Peyer's patch (tissue), 4 donors: ENCODE data around the gene UPK1A. TPM values are rescaled to one million over a fixed set of nuclear protein-coding genes. Genes with fewer than 3 reads are reported as not detected.
"Not testable (repeated sequence)": the region's sequence is repeated elsewhere in the genome, so short reads cannot be mapped to it uniquely, and the experiment has no call there.

Experiments
- DNase-seq, 3 donors: peaks; one replicate each; pipeline ENCODE4 v3.0.0-alpha.2; 2017 to 2019
- H3K27ac ChIP-seq, 4 donors: fragments of 200-600 bp; sonication (generic); one replicate each; pipeline ENCODE4 v1.5.1; 2016 to 2019
- H3K27me3 ChIP-seq, 2 donors: fragments of 200-600 bp; sonication (generic); one replicate each; pipeline ENCODE4 v1.5.1; 2019
- H3K36me3 ChIP-seq, 3 donors: fragments of 200-600 bp; sonication (generic); one replicate each; pipeline ENCODE4 v1.5.1; 2016 to 2019
- H3K4me1 ChIP-seq, 4 donors: fragments of 200-600 bp; sonication (generic); one replicate each; pipeline ENCODE4 v1.5.1; 2016 to 2019
- H3K4me3 ChIP-seq, 4 donors: fragments of 200-600 bp; sonication (generic); 1 replicate in 3 of 4; 2 replicates in 1 of 4; pipeline ENCODE4 v1.5.1; 2016 to 2019; ENCODE audit warnings: mild to moderate bottlenecking in 1 of 4
- H3K9me3 ChIP-seq, 4 donors: fragments of 200-600 bp; sonication (generic); one replicate each; pipeline ENCODE4 v1.5.1; 2016 to 2019; ENCODE audit warnings: mild to moderate bottlenecking in 1 of 4
- POLR2A ChIP-seq, 2 donors: fragments of 450-650 bp; IDR thresholded peaks; one replicate each; pipeline ENCODE4 v1.5.1; 2017; ENCODE audit warnings: antibody characterized with exemption in 2 of 2, mild to moderate bottlenecking in 2 of 2, moderate library complexity in 2 of 2
- total RNA-seq, 4 donors: library from RNA; depleted of rRNA; stranded (reverse); fragments of >200 nt; gene quantifications; one replicate each; pipeline ENCODE4 v1.1.0, GENCODE V29; 2016
- TF ChIP-seq, protein P1 (sequence below), 6 experiments: fragments of 450-650 bp in 4 of 6; fragments of 200-600 bp in 2 of 6; sonication (generic) in 1 of 6; IDR thresholded peaks; one replicate each; pipeline ENCODE4 v1.5.1; 2017 to 2019; ENCODE audit warnings: antibody characterized with exemption in 6 of 6, mild to moderate bottlenecking in 3 of 6, moderate library complexity in 1 of 6

The UPK1A gene
- total RNA-seq, 4 donors from 2014 or later: not detected

DNA sequence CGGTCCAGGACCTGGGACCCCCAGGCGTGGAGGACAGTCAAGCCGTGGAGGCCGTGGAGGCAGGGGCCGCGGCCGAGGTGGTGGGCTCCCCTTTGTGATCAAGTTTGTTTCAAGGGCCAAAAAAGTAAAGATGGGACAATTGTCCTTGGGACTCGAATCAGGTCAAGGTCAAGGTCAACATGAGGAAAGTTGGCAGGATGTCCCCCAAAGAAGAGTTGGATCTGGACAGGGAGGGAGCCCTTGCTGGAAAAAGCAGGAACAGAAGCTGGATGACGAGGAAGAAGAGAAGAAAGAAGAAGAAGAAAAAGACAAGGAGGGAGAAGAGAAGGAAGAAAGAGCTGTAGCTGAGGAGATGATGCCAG, 53.8 kb downstream of the UPK1A start:
- H3K27ac ChIP-seq: no peak overlapping the region
- H3K4me3 ChIP-seq: no peak overlapping the region
- H3K4me1 ChIP-seq: peaks cover 0 to 30% (median 13%) of the 10 kb centered on the region in 4 donors
- H3K9me3 ChIP-seq: no peaks in the 10 kb centered on the region
- no peak for DNase-seq
- peaks cover 0 to 53% (median 0%) of the 10 kb centered on the region in 3 donors for H3K36me3 ChIP-seq
- H3K27me3 ChIP-seq: no peaks in the 10 kb centered on the region
- TF ChIP-seq POLR2A (IDR thresholded peaks at IDR 0.05): no peak
- TF ChIP-seq, protein P1, sequence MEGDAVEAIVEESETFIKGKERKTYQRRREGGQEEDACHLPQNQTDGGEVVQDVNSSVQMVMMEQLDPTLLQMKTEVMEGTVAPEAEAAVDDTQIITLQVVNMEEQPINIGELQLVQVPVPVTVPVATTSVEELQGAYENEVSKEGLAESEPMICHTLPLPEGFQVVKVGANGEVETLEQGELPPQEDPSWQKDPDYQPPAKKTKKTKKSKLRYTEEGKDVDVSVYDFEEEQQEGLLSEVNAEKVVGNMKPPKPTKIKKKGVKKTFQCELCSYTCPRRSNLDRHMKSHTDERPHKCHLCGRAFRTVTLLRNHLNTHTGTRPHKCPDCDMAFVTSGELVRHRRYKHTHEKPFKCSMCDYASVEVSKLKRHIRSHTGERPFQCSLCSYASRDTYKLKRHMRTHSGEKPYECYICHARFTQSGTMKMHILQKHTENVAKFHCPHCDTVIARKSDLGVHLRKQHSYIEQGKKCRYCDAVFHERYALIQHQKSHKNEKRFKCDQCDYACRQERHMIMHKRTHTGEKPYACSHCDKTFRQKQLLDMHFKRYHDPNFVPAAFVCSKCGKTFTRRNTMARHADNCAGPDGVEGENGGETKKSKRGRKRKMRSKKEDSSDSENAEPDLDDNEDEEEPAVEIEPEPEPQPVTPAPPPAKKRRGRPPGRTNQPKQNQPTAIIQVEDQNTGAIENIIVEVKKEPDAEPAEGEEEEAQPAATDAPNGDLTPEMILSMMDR (IDR thresholded peaks at IDR 0.05): no peak

GRCh38 chr19:35720648-35721047, 54.3 kb downstream of the UPK1A start:
- no peak for DNase-seq
- no peaks in the 10 kb centered on the region for H3K9me3 ChIP-seq
- no peak overlapping the region for H3K27ac ChIP-seq
- no peak overlapping the region for H3K4me3 ChIP-seq
- no peaks in the 10 kb centered on the region for H3K27me3 ChIP-seq
- H3K4me1 ChIP-seq: peaks cover 0 to 25% (median 10%) of the 10 kb centered on the region in 4 donors
- no peak for TF ChIP-seq POLR2A (IDR thresholded peaks at IDR 0.05)
- TF ChIP-seq, protein P1 (IDR thresholded peaks at IDR 0.05): no peak
- H3K36me3 ChIP-seq: peaks cover 0 to 58% (median 0%) of the 10 kb centered on the region in 3 donors

GRCh38 chr19:35721374-35721773, 55.1 kb downstream of the UPK1A start:
- Histone ChIP-seq H3K36me3 (peaks cover 0 to 66% (median 4%) of the 10 kb centered on the region in 3 donors), H3K4me1 (peaks cover 0 to 18% (median 4%) of the 10 kb centered on the region in 4 donors), H3K9me3 (no peaks in the 10 kb centered on the region), H3K27me3 (no peaks in the 10 kb centered on the region), H3K4me3 (no peak overlapping the region), H3K27ac (no peak overlapping the region)
- TF ChIP-seq, protein P1 (IDR thresholded peaks at IDR 0.05): no peak
- TF ChIP-seq POLR2A (IDR thresholded peaks at IDR 0.05): no peak
- no peak for DNase-seq

DNA sequence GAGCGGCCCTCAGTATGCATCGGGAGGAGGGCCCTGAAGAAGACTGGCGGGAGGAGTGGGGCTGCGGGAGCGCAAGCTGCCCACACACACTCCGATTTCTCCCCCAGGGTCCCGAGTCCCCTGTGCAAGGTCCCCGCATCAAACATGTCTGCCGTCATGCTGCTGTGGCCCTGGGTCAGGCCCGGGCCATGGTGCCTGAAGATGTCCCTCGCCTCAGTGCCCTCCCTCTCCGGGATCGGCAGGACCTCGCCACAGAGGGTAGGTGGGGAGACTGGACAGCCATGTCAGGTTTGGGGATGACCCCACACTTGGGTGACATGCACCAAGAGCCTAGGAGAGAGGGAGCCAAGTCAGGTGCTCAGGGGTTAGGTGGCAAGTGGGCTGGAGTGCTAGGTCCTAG, 56.1 kb downstream of the UPK1A start:
- Histone ChIP-seq H3K4me3 (no peak overlapping the region), H3K27me3 (no peaks in the 10 kb centered on the region), H3K9me3 (no peaks in the 10 kb centered on the region), H3K4me1 (peaks cover 0 to 16% (median 4%) of the 10 kb centered on the region in 4 donors), H3K36me3 (peaks cover 0 to 77% (median 4%) of the 10 kb centered on the region in 3 donors), H3K27ac (no peak overlapping the region)
- TF ChIP-seq POLR2A (IDR thresholded peaks at IDR 0.05): no peak
- TF ChIP-seq, protein P1 (IDR thresholded peaks at IDR 0.05): no peak
- no peak for DNase-seq

- Histone ChIP-seq H3K9me3 (no peaks in the 10 kb centered on the region), H3K36me3 (peaks cover 0 to 81% (median 4%) of the 10 kb centered on the region in 3 donors), H3K27me3 (no peaks in the 10 kb centered on the region), H3K4me3 (no peak overlapping the region), H3K27ac (no peak overlapping the region), H3K4me1 (peaks cover 0 to 16% (median 4%) of the 10 kb centered on the region in 4 donors)
- no peak for TF ChIP-seq POLR2A (IDR thresholded peaks at IDR 0.05)
- TF ChIP-seq, protein P1 (IDR thresholded peaks at IDR 0.05): no peak
- no peak for DNase-seq
These were observed 56.6 kb downstream of the UPK1A start for GRCh38 chr19:35722897-35723296.

DNA sequence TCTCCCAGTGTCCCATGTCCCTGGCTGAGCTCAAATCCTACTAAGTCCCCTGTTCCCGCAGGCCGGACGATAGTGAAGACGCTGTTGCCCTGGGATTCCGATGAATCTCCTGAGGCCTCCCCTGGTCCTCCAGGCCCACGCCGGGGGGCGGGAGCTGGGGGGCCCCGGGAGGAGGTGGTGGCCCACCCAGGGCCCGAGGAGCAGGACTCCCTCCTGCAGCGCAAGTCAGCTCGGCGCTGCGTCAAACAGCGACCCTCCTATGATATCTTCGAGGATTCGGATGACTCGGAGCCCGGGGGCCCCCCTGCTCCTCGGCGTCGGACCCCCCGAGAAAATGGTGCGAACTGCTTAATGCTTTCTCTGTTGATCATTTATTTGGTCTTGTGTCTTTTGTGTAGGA, 57.4 kb downstream of the UPK1A start:
- Histone ChIP-seq H3K36me3 (peaks cover 0 to 89% (median 4%) of the 10 kb centered on the region in 3 donors), H3K9me3 (no peaks in the 10 kb centered on the region), H3K27ac (no peak overlapping the region), H3K4me3 (no peak overlapping the region), H3K4me1 (peaks cover 0 to 14% (median 4%) of the 10 kb centered on the region in 4 donors), H3K27me3 (no peaks in the 10 kb centered on the region)
- no peak for DNase-seq
- no peak for TF ChIP-seq POLR2A (IDR thresholded peaks at IDR 0.05)
- TF ChIP-seq, protein P1 (IDR thresholded peaks at IDR 0.05): no peak

DNA sequence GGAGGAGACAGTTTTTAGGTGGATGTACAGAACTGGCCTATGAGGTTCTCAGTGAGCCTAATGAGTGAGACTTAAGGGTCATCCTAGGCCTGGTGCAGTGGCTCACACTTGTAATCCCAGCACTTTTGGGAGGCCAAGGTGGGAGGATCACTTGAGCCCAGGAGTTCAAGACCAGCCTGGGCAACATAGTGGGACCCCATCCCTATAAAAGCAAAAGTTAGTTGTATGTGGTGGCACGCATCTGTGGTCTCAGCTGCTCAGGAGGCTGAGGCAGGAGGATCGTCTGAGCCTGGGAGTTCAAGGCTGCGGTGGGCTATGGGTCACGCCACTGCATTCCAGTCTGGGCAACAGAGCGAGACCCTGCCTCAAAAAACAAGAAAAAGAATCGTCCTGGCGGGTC, 57.8 kb downstream of the UPK1A start:
- H3K27ac ChIP-seq, H3K4me3 ChIP-seq, DNase-seq, H3K27me3 ChIP-seq, H3K9me3 ChIP-seq, H3K4me1 ChIP-seq: not testable (repeated sequence)
- peaks cover 0 to 93% (median 4%) of the 10 kb centered on the region in 3 donors for H3K36me3 ChIP-seq
